H1 (cell line): ENCODE measurements around the gene DKK3. TPM values are rescaled to one million over a fixed set of nuclear protein-coding genes. Genes with fewer than 3 reads are reported as not detected.

ENCODE experiments used
- CBX8 ChIP-seq: fragments of 300-800, 300-1000 bp; sonication (generic); IDR thresholded peaks from 2 replicates; pipeline ENCODE4 v1.7.1; 2016; ENCODE audit warnings: low read depth, low read length, borderline replicate concordance
- E2F6 ChIP-seq: IDR thresholded peaks from 2 replicates; pipeline ENCODE4 v1.6.1; 2012; ENCODE audit warnings: inconsistent platforms
- HDAC6 ChIP-seq: IDR thresholded peaks from one replicate; pipeline ENCODE4 v1.7.1; 2012; ENCODE audit warnings: low read depth, mild to moderate bottlenecking, inconsistent platforms, low read length, moderate library complexity
- JUN ChIP-seq: IDR thresholded peaks from 2 replicates; pipeline ENCODE4 v1.6.1; 2011; ENCODE audit warnings: low read depth, mild to moderate bottlenecking, improper control_type of control experiment, low read length
- NANOG ChIP-seq: IDR thresholded peaks from 2 replicates; pipeline ENCODE4 v1.6.1; 2011; ENCODE audit warnings: low read length, low read depth, mild to moderate bottlenecking, inconsistent platforms; ENCODE audit not compliant: insufficient read depth, poor library complexity, severe bottlenecking
- POLR2A ChIP-seq, 2 experiments: IDR thresholded peaks; 1 replicate in 1 of 2; 2 replicates in 1 of 2; pipeline ENCODE4 v1.6.1; 2011; ENCODE audit warnings: low read depth in 2 of 2, low read length in 2 of 2, mild to moderate bottlenecking in 2 of 2; ENCODE audit errors: control extremely low read depth in 1 of 2
- POLR2AphosphoS5 ChIP-seq: IDR thresholded peaks from 2 replicates; pipeline ENCODE4 v1.6.1; 2011; ENCODE audit warnings: low read depth, low read length
- SAP30 ChIP-seq: fragments of 300-600 bp; sonication (generic); IDR thresholded peaks from 2 replicates; pipeline ENCODE4 v1.7.1; 2012; ENCODE audit warnings: low read length, moderate library complexity, mild to moderate bottlenecking, inconsistent platforms; ENCODE audit not compliant: insufficient read depth, insufficient replicate concordance
- SIN3A ChIP-seq, 2 experiments: IDR thresholded peaks in 1 of 2; conservative IDR thresholded peaks in 1 of 2; 2 replicates each; pipeline ENCODE4 v1.6.1; 2011 to 2012; ENCODE audit warnings: low read length in 2 of 2, improper control_type of control experiment in 1 of 2, low read depth in 1 of 2, mild to moderate bottlenecking in 1 of 2
- SRF ChIP-seq: IDR thresholded peaks from 2 replicates; pipeline ENCODE4 v1.6.1; 2011; ENCODE audit warnings: mild to moderate bottlenecking, low read depth, low read length, moderate library complexity
- polyA plus RNA-seq, 7 experiments: library from polyadenylated mRNA; depleted of rRNA in 3 of 7; stranded (reverse) in 5 of 7; unstranded in 2 of 7; fragments of >200 nt in 5 of 7; fragments of 200-250 nt in 2 of 7; gene quantifications; 1 replicate in 5 of 7; 2 replicates in 1 of 7; 4 replicates in 1 of 7; pipeline versions ENCODE4 v1.2.1 to v1.2.3, GENCODE V29; 2011 to 2013; ENCODE audit warnings: missing spikeins in 2 of 7, mixed read lengths in 2 of 7
- total RNA-seq: library from RNA; stranded (reverse); fragmentation: NEBNext Ultra II Directional; extraction: Animal tissue kit (Norgen Biotek cat#: 25700); gene quantifications from 2 replicates; pipeline ENCODE4 v1.2.1, GENCODE V29; 2021

DKK3 gene
- total and polyA plus RNA-seq, 2 of the 8 experiments (the other 6 are each of a cell fraction or from before 2014, with no cell fraction given): 30.0 to 40.1 TPM

DNA sequence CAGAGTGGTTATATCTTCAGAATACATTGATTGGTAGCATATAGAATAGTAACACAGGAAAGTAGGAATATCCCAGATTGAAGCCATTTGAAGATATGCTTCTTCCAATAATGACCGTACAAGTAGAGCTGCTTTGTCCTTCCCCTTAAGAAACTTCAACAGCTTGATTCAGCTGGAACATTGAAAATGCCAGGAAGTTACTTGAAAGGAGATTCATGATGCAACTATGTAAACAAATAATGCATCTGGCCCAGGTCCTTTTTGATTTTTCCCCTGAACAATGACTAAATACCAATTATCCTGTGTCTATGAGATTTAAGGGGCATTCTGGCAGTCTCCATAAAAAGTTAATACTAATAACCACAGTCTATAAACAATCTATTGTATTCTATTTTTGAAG is 3.0 kb downstream of the DKK3 start (continued):
- TF ChIP-seq SIN3A (conservative IDR thresholded peaks at IDR 0.05 in 1 of 2, IDR thresholded peaks at IDR 0.05 in 1 of 2; ENCODE audit: low read depth in 1 of 2, low read length in 2 of 2) (no peak), SAP30 (no peak), POLR2A (IDR thresholded peaks at IDR 0.05; ENCODE audit: control extremely low read depth in 1 of 2, low read depth in 2 of 2, low read length in 2 of 2) (no peak), HDAC6 (no peak), JUN (no peak), POLR2AphosphoS5 (no peak), NANOG (no peak), E2F6 (no peak), SRF (no peak), CBX8 (no peak)
